ENCODE measurements around the gene ONECUT1. TPM values are rescaled to one million over a fixed set of nuclear protein-coding genes. Genes with fewer than 3 reads are reported as not detected.
"Not testable (repeated sequence)": the region's sequence is repeated elsewhere in the genome, so short reads cannot be mapped to it uniquely, and the experiment has no call there.

ONECUT1 gene
- under 1 TPM in 1 of 4 donors, not detected in 3; 0.29 TPM for total RNA-seq
- 0.05 TPM for polyA plus RNA-seq
- long read RNA-seq, donor 1: 0 reads
- long read RNA-seq, donor 2: 0 reads
- long read RNA-seq, donor 3: 0 reads
- long read RNA-seq, donor 4: 0 reads

GRCh38 chr15:52790169-52790708 is at the start of gene ONECUT1:
TSS of gene ONECUT1 (minus strand) at chr15:52790336. CDS start at chr15:52789884, 452 bp downstream.
- Histone ChIP-seq H3K4me1 (ENCODE audit: control insufficient read depth, insufficient read depth, low read length) (peaks cover 3% of the 10 kb centered on the region), H3K27me3 (ENCODE audit: control insufficient read depth, insufficient read depth) (no peaks in the 10 kb centered on the region), H3K9me3 (ENCODE audit: control insufficient read depth, low read length) (no peaks in the 10 kb centered on the region), H3K27ac (ENCODE audit: low read length) (no peak within 1 kb of the TSS), H3K4me3 (ENCODE audit: low read length) (peak within 1 kb of the TSS; percentile 65)
- intact Hi-C loops (cut with DNase I): no loop called here
- peak; percentile 70 to 81 for ATAC-seq
- peak; percentile 50 to 82 (median 80) for DNase-seq
- under 1% methylated on average over 64 of the region's 64 CpGs for WGBS

GRCh38 chr15:52834379-52834778 is 44.2 kb upstream of the ONECUT1 start:
- 71% methylated on average over 3 of the region's 3 CpGs for WGBS
- Histone ChIP-seq H3K27ac (ENCODE audit: low read length) (no peak overlapping the region), H3K4me3 (ENCODE audit: low read length) (no peak overlapping the region), H3K27me3 (ENCODE audit: control insufficient read depth, insufficient read depth) (no peaks in the 10 kb centered on the region), H3K4me1 (ENCODE audit: control insufficient read depth, insufficient read depth, low read length) (no peaks in the 10 kb centered on the region), H3K9me3 (ENCODE audit: control insufficient read depth, low read length) (no peaks in the 10 kb centered on the region)
- no peak for ATAC-seq
- DNase-seq: no peak
- intact Hi-C loops (cut with DNase I): no loop called here

GRCh38 chr15:52824169-52824942 is 34.2 kb upstream of the ONECUT1 start:
- H3K4me3 ChIP-seq (ENCODE audit: low read length); DNase-seq; intact Hi-C loops (cut with DNase I); H3K27ac ChIP-seq (ENCODE audit: low read length); ATAC-seq; H3K27me3 ChIP-seq (ENCODE audit: control insufficient read depth, insufficient read depth); H3K4me1 ChIP-seq (ENCODE audit: control insufficient read depth, insufficient read depth, low read length); H3K9me3 ChIP-seq (ENCODE audit: control insufficient read depth, low read length): not testable (repeated sequence)
- 78% methylated on average over 14 of the region's 14 CpGs for WGBS

GRCh38 chr15:52822475-52822874 is 32.3 kb upstream of the ONECUT1 start:
- intact Hi-C loops (cut with DNase I): no loop called here
- no peaks in the 10 kb centered on the region for H3K27me3 ChIP-seq (ENCODE audit: control insufficient read depth, insufficient read depth)
- H3K4me1 ChIP-seq (ENCODE audit: control insufficient read depth, insufficient read depth, low read length): no peaks in the 10 kb centered on the region
- 82% methylated on average over 2 of the region's 2 CpGs for WGBS
- no peak overlapping the region for H3K4me3 ChIP-seq (ENCODE audit: low read length)
- no peak for DNase-seq
- H3K9me3 ChIP-seq (ENCODE audit: control insufficient read depth, low read length): no peaks in the 10 kb centered on the region
- ATAC-seq: no peak
- no peak overlapping the region for H3K27ac ChIP-seq (ENCODE audit: low read length)

GRCh38 chr15:52819253-52819652 is 29.1 kb upstream of the ONECUT1 start:
- no peak for DNase-seq
- intact Hi-C loops (cut with DNase I): no loop called here
- WGBS: 76% methylated on average over 4 of the region's 4 CpGs
- Histone ChIP-seq H3K9me3 (ENCODE audit: control insufficient read depth, low read length) (no peaks in the 10 kb centered on the region), H3K4me1 (ENCODE audit: control insufficient read depth, insufficient read depth, low read length) (no peaks in the 10 kb centered on the region), H3K4me3 (ENCODE audit: low read length) (no peak overlapping the region), H3K27ac (ENCODE audit: low read length) (no peak overlapping the region), H3K27me3 (ENCODE audit: control insufficient read depth, insufficient read depth) (no peaks in the 10 kb centered on the region)
- ATAC-seq: no peak

- intact Hi-C loops (cut with DNase I); DNase-seq; H3K4me1 ChIP-seq (ENCODE audit: control insufficient read depth, insufficient read depth, low read length); H3K27ac ChIP-seq (ENCODE audit: low read length); ATAC-seq; H3K4me3 ChIP-seq (ENCODE audit: low read length); H3K9me3 ChIP-seq (ENCODE audit: control insufficient read depth, low read length); H3K27me3 ChIP-seq (ENCODE audit: control insufficient read depth, insufficient read depth): not testable (repeated sequence)
- 36% methylated on average over 1 of the region's 1 CpG for WGBS
Measured at GRCh38 chr15:52815899-52816298, 25.8 kb upstream of the ONECUT1 start.

- no peak overlapping the region for H3K27ac ChIP-seq (ENCODE audit: low read length)
- H3K4me1 ChIP-seq (ENCODE audit: control insufficient read depth, insufficient read depth, low read length): no peaks in the 10 kb centered on the region
- H3K4me3 ChIP-seq (ENCODE audit: low read length): no peak overlapping the region
- 46% methylated on average over 2 of the region's 2 CpGs for WGBS
- DNase-seq (no peak), ATAC-seq (peak; percentile 53 to 62)
- H3K27me3 ChIP-seq (ENCODE audit: control insufficient read depth, insufficient read depth): no peaks in the 10 kb centered on the region
- intact Hi-C loops (cut with DNase I): no loop called here
- H3K9me3 ChIP-seq (ENCODE audit: control insufficient read depth, low read length): no peaks in the 10 kb centered on the region
Measured at GRCh38 chr15:52808996-52809395, 18.9 kb upstream of the ONECUT1 start.

- no peak for ATAC-seq
- no peaks in the 10 kb centered on the region for H3K9me3 ChIP-seq (ENCODE audit: control insufficient read depth, low read length)
- no peaks in the 10 kb centered on the region for H3K4me1 ChIP-seq (ENCODE audit: control insufficient read depth, insufficient read depth, low read length)
- no peaks in the 10 kb centered on the region for H3K27me3 ChIP-seq (ENCODE audit: control insufficient read depth, insufficient read depth)
- H3K4me3 ChIP-seq (ENCODE audit: low read length): no peak overlapping the region
- no peak for DNase-seq
- intact Hi-C loops (cut with DNase I): no loop called here
- 38% methylated on average over 1 of the region's 1 CpG for WGBS
- H3K27ac ChIP-seq (ENCODE audit: low read length): no peak overlapping the region
Measured at GRCh38 chr15:52808441-52808840, 18.3 kb upstream of the ONECUT1 start.

GRCh38 chr15:52806284-52806655 is 16.1 kb upstream of the ONECUT1 start:
- H3K4me1 ChIP-seq (ENCODE audit: control insufficient read depth, insufficient read depth, low read length): no peaks in the 10 kb centered on the region
- intact Hi-C loops (cut with DNase I): no loop called here
- DNase-seq (no peak), ATAC-seq (no peak)
- no peaks in the 10 kb centered on the region for H3K9me3 ChIP-seq (ENCODE audit: control insufficient read depth, low read length)
- 45% methylated on average over 9 of the region's 9 CpGs for WGBS
- H3K27me3 ChIP-seq (ENCODE audit: control insufficient read depth, insufficient read depth): no peaks in the 10 kb centered on the region
- no peak overlapping the region for H3K27ac ChIP-seq (ENCODE audit: low read length)
- H3K4me3 ChIP-seq (ENCODE audit: low read length): no peak overlapping the region

GRCh38 chr15:52805351-52806283 is 15.5 kb upstream of the ONECUT1 start:
- Histone ChIP-seq H3K9me3 (ENCODE audit: control insufficient read depth, low read length) (no peaks in the 10 kb centered on the region), H3K4me1 (ENCODE audit: control insufficient read depth, insufficient read depth, low read length) (no peaks in the 10 kb centered on the region), H3K27ac (ENCODE audit: low read length) (no peak overlapping the region), H3K27me3 (ENCODE audit: control insufficient read depth, insufficient read depth) (no peaks in the 10 kb centered on the region), H3K4me3 (ENCODE audit: low read length) (peak overlapping the region; percentile 41)
- 11% methylated on average over 93 of the region's 93 CpGs for WGBS
- ATAC-seq (peak; percentile 37 to 44), DNase-seq (no peak)
- intact Hi-C loops (cut with DNase I): no loop called here

Data from right cardiac atrium (tissue), 5 donors.